Measurements from ENCODE around the gene PPP1R15B.

The PPP1R15B gene

DNA sequence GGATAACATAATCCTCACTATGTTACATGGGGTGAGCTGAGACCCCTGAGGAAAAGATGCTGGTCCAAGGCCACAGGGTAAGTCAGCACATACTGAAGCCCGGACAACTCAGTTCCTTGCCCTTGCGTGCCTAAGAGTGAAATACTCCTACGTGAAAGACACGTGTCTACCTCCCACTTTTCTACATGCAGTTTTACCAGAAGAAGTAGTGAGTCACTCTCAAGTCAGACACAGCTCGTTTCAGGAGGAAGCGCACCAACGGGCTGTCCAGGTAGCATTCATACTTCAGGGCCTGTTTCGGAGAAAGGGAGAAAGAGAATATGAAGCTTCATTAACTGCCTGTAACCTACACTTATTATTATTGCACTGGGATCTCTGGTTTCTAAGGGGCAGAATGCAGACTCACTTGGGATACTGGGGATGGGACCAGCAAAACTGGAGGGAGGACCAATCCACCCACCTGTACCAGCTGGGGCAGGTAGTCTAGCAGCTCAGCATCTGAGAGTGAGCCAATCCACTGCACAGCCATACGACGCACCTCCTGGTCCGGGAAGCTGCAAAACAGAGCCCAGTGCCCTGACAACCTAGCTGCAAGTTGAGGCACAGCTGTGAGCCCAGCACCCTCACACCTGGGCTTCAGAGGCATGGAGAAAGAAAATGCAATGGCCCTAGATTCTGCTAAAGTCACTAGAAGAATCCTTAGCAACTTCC is 32.4 kb upstream of the PPP1R15B start:
- Histone ChIP-seq H2AFZ (ENCODE audit: low read depth, low read length, severe bottlenecking) (no peak overlapping the region), H3K4me2 (ENCODE audit: low read depth, low read length, poor library complexity, severe bottlenecking) (no peak overlapping the region), H3K27ac (ENCODE audit: low read depth, low read length) (no peak overlapping the region), H3K36me3 (ENCODE audit: low read length) (no peaks in the 10 kb centered on the region), H3K27me3 (ENCODE audit: low read length) (no peaks in the 10 kb centered on the region), H3K9me3 (ENCODE audit: insufficient read depth, low read length) (no peaks in the 10 kb centered on the region), H3F3A (ENCODE audit: insufficient read depth) (no peaks in the 10 kb centered on the region), H3K4me3 (ENCODE audit: insufficient read depth, low read length, poor library complexity, severe bottlenecking) (no peak overlapping the region), H3K9me2 (replicated peaks; ENCODE audit: insufficient read depth, low read length) (no peaks in the 10 kb centered on the region), H4K20me1 (ENCODE audit: low read depth, low read length) (no peaks in the 10 kb centered on the region), H3K79me2 (ENCODE audit: insufficient read depth, low read length) (no peaks in the 10 kb centered on the region), H3K9ac (ENCODE audit: low read length) (no peak overlapping the region)
- TF ChIP-seq EZH2phosphoT487 (conservative IDR thresholded peaks at IDR 0.05; ENCODE audit: low read length), result no peak
- TF ChIP-seq, protein P1, sequence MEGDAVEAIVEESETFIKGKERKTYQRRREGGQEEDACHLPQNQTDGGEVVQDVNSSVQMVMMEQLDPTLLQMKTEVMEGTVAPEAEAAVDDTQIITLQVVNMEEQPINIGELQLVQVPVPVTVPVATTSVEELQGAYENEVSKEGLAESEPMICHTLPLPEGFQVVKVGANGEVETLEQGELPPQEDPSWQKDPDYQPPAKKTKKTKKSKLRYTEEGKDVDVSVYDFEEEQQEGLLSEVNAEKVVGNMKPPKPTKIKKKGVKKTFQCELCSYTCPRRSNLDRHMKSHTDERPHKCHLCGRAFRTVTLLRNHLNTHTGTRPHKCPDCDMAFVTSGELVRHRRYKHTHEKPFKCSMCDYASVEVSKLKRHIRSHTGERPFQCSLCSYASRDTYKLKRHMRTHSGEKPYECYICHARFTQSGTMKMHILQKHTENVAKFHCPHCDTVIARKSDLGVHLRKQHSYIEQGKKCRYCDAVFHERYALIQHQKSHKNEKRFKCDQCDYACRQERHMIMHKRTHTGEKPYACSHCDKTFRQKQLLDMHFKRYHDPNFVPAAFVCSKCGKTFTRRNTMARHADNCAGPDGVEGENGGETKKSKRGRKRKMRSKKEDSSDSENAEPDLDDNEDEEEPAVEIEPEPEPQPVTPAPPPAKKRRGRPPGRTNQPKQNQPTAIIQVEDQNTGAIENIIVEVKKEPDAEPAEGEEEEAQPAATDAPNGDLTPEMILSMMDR (IDR thresholded peaks at IDR 0.05; ENCODE audit: insufficient read depth, low read length, poor library complexity, severe bottlenecking), result no peak

DNA sequence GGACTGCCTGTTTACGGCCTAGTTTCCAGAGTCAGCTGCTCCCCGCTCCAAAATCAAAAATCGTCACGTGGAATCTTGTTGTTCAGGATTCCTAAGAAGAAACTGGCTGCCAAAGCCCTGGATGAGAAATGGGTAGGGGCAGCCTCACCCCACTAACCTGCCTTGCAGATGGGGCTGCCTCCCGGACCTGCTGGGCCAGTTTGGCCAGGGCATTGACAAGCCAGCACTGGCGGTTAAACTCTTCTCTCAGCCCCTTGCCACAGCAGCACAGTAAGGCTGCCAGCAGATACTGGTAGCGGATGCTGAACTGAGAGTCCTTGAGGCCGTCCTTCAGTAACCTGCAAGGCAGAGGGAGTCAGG is 31.6 kb upstream of the PPP1R15B start:
- Histone ChIP-seq H3K9ac (ENCODE audit: low read length) (no peak overlapping the region), H3K9me3 (ENCODE audit: insufficient read depth, low read length) (no peaks in the 10 kb centered on the region), H3K4me2 (ENCODE audit: low read depth, low read length, poor library complexity, severe bottlenecking) (no peak overlapping the region), H4K20me1 (ENCODE audit: low read depth, low read length) (no peaks in the 10 kb centered on the region), H3K9me2 (replicated peaks; ENCODE audit: insufficient read depth, low read length) (no peaks in the 10 kb centered on the region), H3K79me2 (ENCODE audit: insufficient read depth, low read length) (no peaks in the 10 kb centered on the region), H3K4me3 (ENCODE audit: insufficient read depth, low read length, poor library complexity, severe bottlenecking) (no peak overlapping the region), H2AFZ (ENCODE audit: low read depth, low read length, severe bottlenecking) (no peak overlapping the region), H3F3A (ENCODE audit: insufficient read depth) (no peaks in the 10 kb centered on the region), H3K27me3 (ENCODE audit: low read length) (no peaks in the 10 kb centered on the region), H3K36me3 (ENCODE audit: low read length) (no peaks in the 10 kb centered on the region), H3K27ac (ENCODE audit: low read depth, low read length) (no peak overlapping the region)
- TF ChIP-seq EZH2phosphoT487 (conservative IDR thresholded peaks at IDR 0.05; ENCODE audit: low read length), result no peak
- TF ChIP-seq, protein P1 (IDR thresholded peaks at IDR 0.05; ENCODE audit: insufficient read depth, low read length, poor library complexity, severe bottlenecking), result no peak

DNA sequence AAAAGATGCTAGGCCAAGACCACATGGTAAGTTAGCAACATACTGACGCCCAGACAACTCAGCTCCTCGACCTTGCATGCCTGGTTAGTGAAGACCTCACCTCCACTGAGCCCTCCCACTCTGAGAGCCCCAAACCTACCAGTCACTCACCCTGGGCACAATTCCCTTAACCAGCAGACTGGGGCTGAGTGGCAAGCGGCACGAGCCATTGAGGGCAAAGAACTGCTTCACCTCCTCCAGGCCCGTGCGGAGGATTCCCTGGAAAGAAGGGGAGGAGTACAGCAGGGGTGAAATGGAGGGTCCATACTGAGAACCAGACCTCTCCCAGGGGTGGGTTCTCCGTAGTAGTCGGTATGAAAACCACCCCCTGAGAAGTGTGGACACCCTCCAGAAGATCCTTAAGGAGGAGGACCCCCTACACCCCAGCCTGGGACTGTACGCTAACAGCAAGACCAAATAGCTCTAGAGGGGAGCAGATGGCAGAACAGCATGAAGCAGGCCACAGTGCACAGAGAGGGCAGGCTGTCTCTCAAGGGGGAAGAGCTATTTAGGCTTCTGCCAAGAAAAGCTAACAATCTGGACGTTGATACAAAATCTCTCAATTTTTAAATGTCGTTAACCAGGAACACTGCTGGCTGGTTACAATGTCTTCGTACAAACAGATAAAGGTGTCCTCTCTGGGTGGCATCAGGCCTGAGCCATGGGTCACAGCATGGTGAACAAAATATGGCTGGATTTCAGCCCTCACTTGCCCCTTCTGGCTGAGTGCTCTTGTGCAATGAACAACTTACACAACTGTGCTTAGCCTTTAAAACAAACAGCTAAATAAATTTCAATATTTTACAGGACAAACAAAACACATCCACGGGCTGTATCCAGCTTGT is 31.0 kb upstream of the PPP1R15B start:
- Histone ChIP-seq H3F3A (ENCODE audit: insufficient read depth) (no peaks in the 10 kb centered on the region), H3K9ac (ENCODE audit: low read length) (no peak overlapping the region), H3K4me3 (ENCODE audit: insufficient read depth, low read length, poor library complexity, severe bottlenecking) (no peak overlapping the region), H3K9me2 (replicated peaks; ENCODE audit: insufficient read depth, low read length) (no peaks in the 10 kb centered on the region), H4K20me1 (ENCODE audit: low read depth, low read length) (no peaks in the 10 kb centered on the region), H3K27ac (ENCODE audit: low read depth, low read length) (no peak overlapping the region), H3K4me2 (ENCODE audit: low read depth, low read length, poor library complexity, severe bottlenecking) (no peak overlapping the region), H3K36me3 (ENCODE audit: low read length) (no peaks in the 10 kb centered on the region), H3K9me3 (ENCODE audit: insufficient read depth, low read length) (no peaks in the 10 kb centered on the region), H2AFZ (ENCODE audit: low read depth, low read length, severe bottlenecking) (no peak overlapping the region), H3K79me2 (ENCODE audit: insufficient read depth, low read length) (no peaks in the 10 kb centered on the region), H3K27me3 (ENCODE audit: low read length) (no peaks in the 10 kb centered on the region)
- no peak for TF ChIP-seq EZH2phosphoT487 (conservative IDR thresholded peaks at IDR 0.05; ENCODE audit: low read length)
- TF ChIP-seq, protein P1 (IDR thresholded peaks at IDR 0.05; ENCODE audit: insufficient read depth, low read length, poor library complexity, severe bottlenecking), result no peak

Data from SU-DHL-6 (cell line).